Fibroblast of mammary gland (primary cell): ENCODE data around the gene ZNF814.
"Not testable (repeated sequence)": the region's sequence is repeated elsewhere in the genome, so short reads cannot be mapped to it uniquely, and the experiment has no call there.

Source experiments
- DNase-seq: peaks from one replicate; pipeline ENCODE4 v3.0.0-alpha.2; 2010; ENCODE audit warnings: low read depth
- H3K4me3 ChIP-seq: 2 replicates; pipeline ENCODE4 v1.5.1; 2011; ENCODE audit warnings: low read depth, mild to moderate bottlenecking, low read length, moderate library complexity; ENCODE audit not compliant: control insufficient read depth
- TF ChIP-seq, protein P1 (sequence below): conservative IDR thresholded peaks from 2 replicates; pipeline ENCODE4 v1.5.1; 2011; ENCODE audit warnings: low read depth, low read length, inconsistent platforms; ENCODE audit not compliant: control insufficient read depth, insufficient read depth

The ZNF814 gene

DNA sequence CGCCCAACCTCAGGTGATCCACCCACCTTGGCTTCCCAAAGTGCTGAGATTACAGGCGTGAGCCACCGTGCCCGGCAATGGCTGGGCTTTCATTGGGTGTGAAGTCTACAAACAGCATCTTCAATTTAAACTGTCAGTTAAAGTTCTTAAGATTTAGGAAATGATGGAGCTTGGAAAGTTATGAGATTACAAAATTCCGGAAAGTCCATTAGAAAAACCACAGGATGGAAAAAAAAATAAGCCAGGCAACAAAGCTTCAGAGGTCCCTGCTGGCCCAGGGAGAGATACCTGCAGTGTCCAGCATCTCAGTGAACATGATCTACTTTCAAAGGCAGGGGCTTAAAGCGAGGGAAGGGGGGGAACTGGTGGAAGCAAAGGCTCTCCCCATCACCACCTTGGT lies 63.3 kb downstream of the ZNF814 start:
- TF ChIP-seq, protein P1, sequence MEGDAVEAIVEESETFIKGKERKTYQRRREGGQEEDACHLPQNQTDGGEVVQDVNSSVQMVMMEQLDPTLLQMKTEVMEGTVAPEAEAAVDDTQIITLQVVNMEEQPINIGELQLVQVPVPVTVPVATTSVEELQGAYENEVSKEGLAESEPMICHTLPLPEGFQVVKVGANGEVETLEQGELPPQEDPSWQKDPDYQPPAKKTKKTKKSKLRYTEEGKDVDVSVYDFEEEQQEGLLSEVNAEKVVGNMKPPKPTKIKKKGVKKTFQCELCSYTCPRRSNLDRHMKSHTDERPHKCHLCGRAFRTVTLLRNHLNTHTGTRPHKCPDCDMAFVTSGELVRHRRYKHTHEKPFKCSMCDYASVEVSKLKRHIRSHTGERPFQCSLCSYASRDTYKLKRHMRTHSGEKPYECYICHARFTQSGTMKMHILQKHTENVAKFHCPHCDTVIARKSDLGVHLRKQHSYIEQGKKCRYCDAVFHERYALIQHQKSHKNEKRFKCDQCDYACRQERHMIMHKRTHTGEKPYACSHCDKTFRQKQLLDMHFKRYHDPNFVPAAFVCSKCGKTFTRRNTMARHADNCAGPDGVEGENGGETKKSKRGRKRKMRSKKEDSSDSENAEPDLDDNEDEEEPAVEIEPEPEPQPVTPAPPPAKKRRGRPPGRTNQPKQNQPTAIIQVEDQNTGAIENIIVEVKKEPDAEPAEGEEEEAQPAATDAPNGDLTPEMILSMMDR, result no peak
- DNase-seq, result no peak
- H3K4me3 ChIP-seq, result no peak overlapping the region

DNA sequence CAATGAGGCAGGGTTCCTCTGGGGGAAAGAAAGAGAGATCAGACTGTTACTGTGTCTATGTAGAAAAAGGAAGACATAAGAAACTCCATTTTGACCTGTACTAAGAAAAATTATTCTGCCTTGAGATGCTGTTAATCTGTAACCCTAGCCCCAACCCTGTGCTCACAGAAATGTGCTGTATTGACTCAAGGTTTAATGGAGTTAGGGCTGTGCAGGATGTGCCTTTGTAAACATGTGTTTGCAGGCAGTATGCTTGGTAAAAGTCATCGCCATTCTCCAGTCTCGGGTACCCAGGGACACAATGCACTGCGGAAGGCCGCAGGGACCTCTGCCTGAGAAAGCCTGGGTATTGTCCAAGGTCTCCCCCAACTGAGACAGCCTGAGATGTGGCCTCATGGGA lies 65.2 kb downstream of the ZNF814 start:
- not testable (repeated sequence) for H3K4me3 ChIP-seq, DNase-seq

DNA sequence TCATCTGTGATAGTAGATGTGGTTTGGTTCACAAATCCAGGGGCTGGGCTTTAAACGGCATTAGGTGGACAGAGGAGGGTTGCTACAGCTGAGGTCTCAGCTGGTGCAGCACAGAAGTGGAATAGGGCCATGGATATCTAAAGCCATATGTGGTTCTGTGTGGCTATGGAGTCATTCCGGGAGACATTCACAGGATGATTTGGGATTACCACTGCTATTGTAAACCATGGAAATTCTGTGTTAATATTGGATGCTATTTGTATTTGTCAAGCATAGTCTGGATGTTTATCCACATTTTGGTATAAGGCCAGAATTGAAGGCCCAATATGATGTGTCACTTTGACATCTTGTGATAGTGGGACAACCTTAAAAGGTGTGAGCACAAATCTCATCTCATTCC lies 65.7 kb downstream of the ZNF814 start:
- DNase-seq, H3K4me3 ChIP-seq: not testable (repeated sequence)

DNA sequence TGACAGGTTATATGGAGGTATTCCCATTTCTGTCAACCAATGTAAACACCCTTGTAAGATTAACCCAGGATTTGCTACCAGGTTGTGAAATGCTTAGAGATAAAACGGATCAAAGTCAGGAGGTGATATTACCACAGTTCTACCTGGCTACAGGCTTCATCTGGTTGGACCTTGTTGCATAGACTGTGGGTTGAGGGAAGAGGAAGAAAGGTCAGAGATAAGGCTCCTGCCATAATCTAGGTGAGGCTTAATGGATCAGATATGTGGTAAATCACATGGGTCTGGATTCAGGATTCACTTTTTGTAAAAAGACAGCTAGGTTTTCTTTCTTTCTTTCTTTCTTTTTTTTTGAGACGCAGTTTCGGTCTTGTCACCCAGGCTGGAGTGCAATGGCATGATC lies 67.3 kb downstream of the ZNF814 start:
- not testable (repeated sequence) for H3K4me3 ChIP-seq, DNase-seq

DNA sequence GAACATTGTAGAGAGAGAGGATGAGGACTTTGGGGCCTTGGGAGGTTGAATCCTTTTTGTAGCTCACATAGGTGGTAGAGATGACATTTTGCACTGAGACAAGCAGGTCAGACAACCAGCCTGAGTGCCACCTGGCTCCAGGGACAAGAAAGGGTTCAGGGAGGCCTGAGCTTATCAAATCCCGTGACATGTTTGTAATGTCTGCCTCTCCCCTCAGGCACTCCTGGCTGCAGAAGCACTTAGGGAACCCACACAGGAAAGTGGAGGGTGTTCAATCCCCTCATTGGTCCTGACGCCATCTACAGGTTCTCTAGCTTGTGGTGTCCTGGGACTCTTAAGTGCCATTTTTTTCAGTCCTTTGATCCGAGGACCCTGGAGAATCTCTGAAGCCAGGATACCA lies 67.7 kb downstream of the ZNF814 start:
- not testable (repeated sequence) for DNase-seq
- H3K4me3 ChIP-seq, result peak overlapping the region; percentile 97

DNA sequence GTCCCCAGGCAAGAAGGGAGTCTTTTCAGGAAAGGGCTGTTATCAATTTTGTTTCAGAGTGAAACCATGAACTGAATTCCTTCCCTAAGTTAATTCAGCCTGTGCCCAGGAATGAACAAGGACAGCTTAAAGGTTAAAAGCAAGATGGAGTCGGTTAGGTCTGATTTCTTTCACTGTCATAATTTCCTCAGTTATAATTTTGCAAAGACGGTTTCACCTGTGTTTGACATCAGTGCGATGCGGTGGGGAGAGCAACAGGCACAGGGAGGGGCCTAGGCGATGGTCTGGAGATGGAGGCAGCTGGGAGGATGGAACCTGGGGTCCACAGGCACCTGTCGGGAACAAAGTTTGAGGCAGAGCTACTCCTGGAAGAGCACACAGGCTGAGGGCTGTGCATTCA lies 68.2 kb downstream of the ZNF814 start:
- H3K4me3 ChIP-seq, result peak overlapping the region; percentile 97
- TF ChIP-seq, protein P1, result no peak
- DNase-seq, result no peak

DNA sequence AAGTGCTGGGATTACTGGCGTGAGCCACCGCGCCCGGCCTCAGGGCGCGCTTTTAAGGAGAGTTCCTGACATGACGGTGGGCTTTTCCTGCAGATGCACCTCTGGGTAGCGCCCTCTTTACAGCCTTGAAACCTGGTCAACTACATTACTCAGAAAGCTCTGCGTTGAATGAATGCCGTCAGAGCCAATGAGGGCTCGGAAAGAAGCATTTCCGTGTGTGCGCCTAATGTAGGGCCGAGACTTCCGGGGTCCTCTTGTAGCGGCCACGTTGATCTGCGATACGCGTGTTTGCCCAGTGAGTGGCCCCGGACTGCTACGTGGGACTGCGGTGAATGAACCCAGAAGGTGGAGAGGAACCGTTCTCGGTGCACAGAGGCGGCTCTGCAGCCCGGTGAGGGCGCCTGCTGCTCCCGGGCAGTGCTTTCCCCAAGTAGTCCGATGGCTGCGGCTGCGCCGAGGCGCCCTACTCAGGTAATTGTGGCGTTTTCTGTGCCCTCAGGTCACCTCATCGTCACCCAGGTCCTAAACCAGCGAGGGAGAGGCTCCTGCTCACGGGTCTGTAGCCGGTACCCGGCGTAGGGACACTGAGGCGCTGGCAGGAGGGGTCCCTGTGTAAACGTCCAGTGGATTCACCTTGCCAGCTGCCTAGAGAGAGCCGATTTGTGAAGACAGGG lies 69.2 kb downstream of the ZNF814 start:
- H3K4me3 ChIP-seq, result peak overlapping the region; percentile 97
- peak; percentile 95 for DNase-seq
- TF ChIP-seq, protein P1, result no peak

DNA sequence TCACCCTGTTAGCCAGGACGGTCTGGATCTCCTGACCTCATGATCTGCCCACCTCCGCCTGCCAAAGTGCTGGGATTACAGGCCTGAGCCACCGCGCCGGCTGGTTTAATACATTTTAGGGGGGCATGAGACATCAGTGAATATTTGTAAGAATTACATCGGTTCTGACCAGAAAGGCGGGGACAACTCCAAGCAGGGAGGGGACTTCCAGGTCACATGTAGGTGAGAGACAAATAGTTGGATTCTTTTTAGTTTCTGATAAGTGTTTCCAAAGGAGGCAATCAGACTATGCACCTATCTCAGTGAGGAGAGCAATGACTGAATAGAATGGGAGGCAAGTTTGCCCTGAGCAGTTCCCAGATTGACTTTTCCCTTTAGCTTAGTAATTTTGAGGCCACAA lies 70.5 kb downstream of the ZNF814 start:
- no peak overlapping the region for H3K4me3 ChIP-seq
- TF ChIP-seq, protein P1, result no peak
- DNase-seq, result no peak

DNA sequence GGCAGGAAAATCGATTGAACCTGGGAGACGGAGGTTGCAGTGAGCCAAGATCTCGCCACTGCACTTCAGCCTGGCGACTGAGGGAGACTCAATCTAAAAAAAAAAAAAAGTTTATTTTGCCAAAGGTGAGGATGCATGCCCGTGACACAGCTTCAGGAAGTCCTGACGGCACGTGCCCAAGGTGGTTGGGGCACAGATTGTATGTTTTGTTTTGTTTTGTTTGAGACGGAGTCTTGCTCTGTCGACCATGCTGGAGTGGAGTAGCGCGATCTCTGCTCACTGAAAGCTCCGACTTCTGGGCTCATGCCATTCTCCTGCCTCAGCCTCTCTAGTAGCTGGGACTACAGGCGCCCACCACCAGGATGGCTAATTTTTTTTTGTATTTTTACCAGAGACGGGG lies 70.9 kb downstream of the ZNF814 start:
- TF ChIP-seq, protein P1, result no peak
- DNase-seq, result no peak
- no peak overlapping the region for H3K4me3 ChIP-seq
